SU-DHL-6 (cell line): Measurements from ENCODE around the gene SCCPDH.

Experiments used
- EZH2phosphoT487 ChIP-seq: fragments of 200-600 bp; sonication (generic), shearing (Covaris generic); conservative IDR thresholded peaks from 2 replicates; pipeline ENCODE4 v1.6.1; 2018; ENCODE audit warnings: mild to moderate bottlenecking, antibody characterized with exemption, low read length, moderate library complexity, mixed read lengths
- TF ChIP-seq, protein P1 (sequence below): fragments of 200-600 bp; sonication (generic); IDR thresholded peaks from one replicate; pipeline ENCODE4 v1.5.1; 2017; ENCODE audit warnings: antibody characterized with exemption, mild to moderate bottlenecking, low read length, moderate library complexity; ENCODE audit not compliant: insufficient read depth, poor library complexity, severe bottlenecking

DNA sequence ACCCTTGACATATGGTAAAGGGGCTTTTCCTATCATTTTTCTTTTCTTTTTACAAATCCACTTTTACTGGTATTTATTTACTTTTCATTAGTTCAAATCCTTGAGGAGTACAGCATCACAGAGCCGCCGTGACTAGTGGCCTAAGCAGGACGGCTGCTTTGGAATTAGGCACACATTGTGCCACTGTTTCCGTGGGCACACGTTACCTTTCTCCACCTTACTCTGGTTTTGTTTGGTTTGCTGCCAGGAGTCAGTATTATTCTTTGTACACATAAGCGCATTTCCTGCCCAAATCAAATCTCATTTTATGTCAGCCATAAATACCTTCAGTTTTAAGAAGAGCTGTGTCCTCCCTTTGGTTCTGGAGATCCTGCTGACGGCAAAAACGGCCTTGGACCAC, 31.2 kb downstream of the SCCPDH start:
- TF ChIP-seq, protein P1, sequence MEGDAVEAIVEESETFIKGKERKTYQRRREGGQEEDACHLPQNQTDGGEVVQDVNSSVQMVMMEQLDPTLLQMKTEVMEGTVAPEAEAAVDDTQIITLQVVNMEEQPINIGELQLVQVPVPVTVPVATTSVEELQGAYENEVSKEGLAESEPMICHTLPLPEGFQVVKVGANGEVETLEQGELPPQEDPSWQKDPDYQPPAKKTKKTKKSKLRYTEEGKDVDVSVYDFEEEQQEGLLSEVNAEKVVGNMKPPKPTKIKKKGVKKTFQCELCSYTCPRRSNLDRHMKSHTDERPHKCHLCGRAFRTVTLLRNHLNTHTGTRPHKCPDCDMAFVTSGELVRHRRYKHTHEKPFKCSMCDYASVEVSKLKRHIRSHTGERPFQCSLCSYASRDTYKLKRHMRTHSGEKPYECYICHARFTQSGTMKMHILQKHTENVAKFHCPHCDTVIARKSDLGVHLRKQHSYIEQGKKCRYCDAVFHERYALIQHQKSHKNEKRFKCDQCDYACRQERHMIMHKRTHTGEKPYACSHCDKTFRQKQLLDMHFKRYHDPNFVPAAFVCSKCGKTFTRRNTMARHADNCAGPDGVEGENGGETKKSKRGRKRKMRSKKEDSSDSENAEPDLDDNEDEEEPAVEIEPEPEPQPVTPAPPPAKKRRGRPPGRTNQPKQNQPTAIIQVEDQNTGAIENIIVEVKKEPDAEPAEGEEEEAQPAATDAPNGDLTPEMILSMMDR = no peak
- no peak for TF ChIP-seq EZH2phosphoT487
